Neural progenitor cell (in vitro differentiated cells): Measurements from ENCODE around the gene TLR10. TPM values are rescaled to one million over a fixed set of nuclear protein-coding genes. Genes with fewer than 3 reads are reported as not detected.

Source experiments
- DNase-seq: peaks from one replicate; pipeline ENCODE4 v3.0.0-alpha.2; 2016; ENCODE audit warnings: low spot score
- H2AFZ ChIP-seq: fragments of 200-600 bp; sonication (generic); replicated peaks from 2 replicates; pipeline ENCODE4 v1.6.1; 2016; ENCODE audit warnings: antibody characterized with exemption
- H3F3A ChIP-seq: fragments of 200-600 bp; sonication (generic); 2 replicates; pipeline ENCODE4 v1.6.1; 2016; ENCODE audit warnings: antibody characterized with exemption, low read depth
- H3K27ac ChIP-seq: fragments of 200-600 bp; sonication (generic); 2 replicates; pipeline ENCODE4 v1.5.1; 2016; ENCODE audit warnings: mild to moderate bottlenecking
- H3K27me3 ChIP-seq: fragments of 200-600 bp; sonication (generic); 2 replicates; pipeline ENCODE4 v1.6.1; 2016; ENCODE audit warnings: mild to moderate bottlenecking, moderate library complexity
- H3K36me3 ChIP-seq: fragments of 200-600 bp; sonication (generic); 2 replicates; pipeline ENCODE4 v1.5.1; 2016
- H3K4me1 ChIP-seq: fragments of 200-600 bp; sonication (generic); 2 replicates; pipeline ENCODE4 v1.6.1; 2016; ENCODE audit warnings: mixed run types
- H3K4me2 ChIP-seq: fragments of 200-600 bp; sonication (generic); 2 replicates; pipeline ENCODE4 v1.6.1; 2016
- H3K4me3 ChIP-seq: fragments of 200-600 bp; sonication (generic); 2 replicates; pipeline ENCODE4 v1.5.1; 2016
- H3K79me2 ChIP-seq: fragments of 200-600 bp; sonication (generic); 2 replicates; pipeline ENCODE4 v1.6.1; 2016; ENCODE audit warnings: low read depth
- H3K9ac ChIP-seq: fragments of 200-600 bp; sonication (generic); 2 replicates; pipeline ENCODE4 v1.6.1; 2016
- H3K9me3 ChIP-seq: fragments of 200-600 bp; sonication (generic); 2 replicates; pipeline ENCODE4 v1.5.1; 2016; ENCODE audit warnings: low read depth
- H4K20me1 ChIP-seq: fragments of 200-600 bp; sonication (generic); 2 replicates; pipeline ENCODE4 v1.6.1; 2016; ENCODE audit warnings: low read depth
- H3K27ac Mint-ChIP-seq: 3 replicates; pipeline ENCODE4 v1.8.0; 2021; ENCODE audit warnings: mixed read lengths
- H3K27me3 Mint-ChIP-seq: 2 replicates; pipeline ENCODE4 v1.8.0; 2022; ENCODE audit warnings: low read depth, mild to moderate bottlenecking, inconsistent platforms, moderate library complexity, mixed read lengths; ENCODE audit not compliant: insufficient read depth
- H3K36me3 Mint-ChIP-seq: 3 replicates; pipeline ENCODE4 v1.8.0; 2021; ENCODE audit warnings: mixed read lengths
- H3K4me1 Mint-ChIP-seq: 3 replicates; pipeline ENCODE4 v1.8.0; 2021; ENCODE audit warnings: mixed read lengths
- H3K4me3 Mint-ChIP-seq: 3 replicates; pipeline ENCODE4 v1.8.0; 2021; ENCODE audit warnings: mild to moderate bottlenecking, moderate library complexity, mixed read lengths
- H3K9me3 Mint-ChIP-seq: 3 replicates; pipeline ENCODE4 v1.8.0; 2020; ENCODE audit warnings: mixed read lengths
- CTCF ChIP-seq: fragments of 200-600 bp; sonication (generic); IDR thresholded peaks from 2 replicates; pipeline ENCODE4 v1.5.1; 2017; ENCODE audit warnings: antibody characterized with exemption, mild to moderate bottlenecking
- EZH2 ChIP-seq: fragments of 200-600 bp; sonication (generic); IDR thresholded peaks from 2 replicates; pipeline ENCODE4 v1.6.1; 2017; ENCODE audit warnings: antibody characterized with exemption, mild to moderate bottlenecking, moderate library complexity
- EZH2phosphoT487 ChIP-seq: fragments of 200-600 bp; sonication (generic); IDR thresholded peaks from 2 replicates; pipeline ENCODE4 v1.6.1; 2017; ENCODE audit warnings: antibody characterized with exemption
- total RNA-seq: library from RNA; depleted of rRNA; stranded (reverse); fragments of >200 nt; gene quantifications from 2 replicates; pipeline ENCODE4 v1.2.3, GENCODE V29; 2015; ENCODE audit warnings: low replicate concordance

The TLR10 gene
- total RNA-seq, 1 donor from 2014 or later = not detected

- Histone ChIP-seq H3K4me2 (no peak overlapping the region), H3K27me3 (no peaks in the 10 kb centered on the region), H3K9ac (no peak overlapping the region), H3K4me3 (no peak overlapping the region), H2AFZ (no peak overlapping the region), H4K20me1 (no peaks in the 10 kb centered on the region), H3K36me3 (no peaks in the 10 kb centered on the region), H3F3A (no peaks in the 10 kb centered on the region), H3K27ac (no peak overlapping the region), H3K79me2 (no peaks in the 10 kb centered on the region), H3K4me1 (no peaks in the 10 kb centered on the region), H3K9me3 (no peaks in the 10 kb centered on the region)
- no peak overlapping the region for H3K27ac Mint-ChIP-seq
- H3K4me1 Mint-ChIP-seq = peaks cover 2% of the 10 kb centered on the region
- TF ChIP-seq EZH2 (no peak), CTCF (no peak), EZH2phosphoT487 (no peak)
- no peaks in the 10 kb centered on the region for H3K36me3 Mint-ChIP-seq
- H3K4me3 Mint-ChIP-seq = no peak overlapping the region
- peaks cover 2% of the 10 kb centered on the region for H3K27me3 Mint-ChIP-seq
- no peaks in the 10 kb centered on the region for H3K9me3 Mint-ChIP-seq
- DNase-seq = no peak
These were observed 1.4 kb upstream of the TLR10 start for GRCh38 chr4:38784141-38784540.

GRCh38 chr4:38783109-38783460, 295 bp upstream of the TLR10 start:
- Histone ChIP-seq H3K79me2 (no peaks in the 10 kb centered on the region), H3K36me3 (no peaks in the 10 kb centered on the region), H4K20me1 (no peaks in the 10 kb centered on the region), H3K27ac (no peak overlapping the region), H3K4me3 (no peak overlapping the region), H3K4me1 (no peaks in the 10 kb centered on the region), H3K4me2 (no peak overlapping the region), H3K9me3 (no peaks in the 10 kb centered on the region), H3K9ac (no peak overlapping the region), H2AFZ (no peak overlapping the region), H3F3A (no peaks in the 10 kb centered on the region), H3K27me3 (no peaks in the 10 kb centered on the region)
- no peak for TF ChIP-seq CTCF
- no peak for TF ChIP-seq EZH2phosphoT487
- no peak for TF ChIP-seq EZH2
- H3K4me3 Mint-ChIP-seq = no peak overlapping the region
- no peak for DNase-seq
- H3K4me1 Mint-ChIP-seq = peaks cover 2% of the 10 kb centered on the region
- H3K36me3 Mint-ChIP-seq = no peaks in the 10 kb centered on the region
- peaks cover 2% of the 10 kb centered on the region for H3K27me3 Mint-ChIP-seq
- no peaks in the 10 kb centered on the region for H3K9me3 Mint-ChIP-seq
- no peak overlapping the region for H3K27ac Mint-ChIP-seq

GRCh38 chr4:38781854-38782261, 932 bp downstream of the TLR10 start:
- no peaks in the 10 kb centered on the region for H3K79me2 ChIP-seq
- H3K9ac ChIP-seq = no peak overlapping the region
- H3K27ac Mint-ChIP-seq = no peak overlapping the region
- H3K27ac ChIP-seq = no peak overlapping the region
- no peak overlapping the region for H3K4me3 ChIP-seq
- no peaks in the 10 kb centered on the region for H3K36me3 ChIP-seq
- no peaks in the 10 kb centered on the region for H3K9me3 Mint-ChIP-seq
- H3K4me1 ChIP-seq = no peaks in the 10 kb centered on the region
- H3K27me3 ChIP-seq = no peaks in the 10 kb centered on the region
- no peaks in the 10 kb centered on the region for H3F3A ChIP-seq
- H3K4me2 ChIP-seq = no peak overlapping the region
- peaks cover 2% of the 10 kb centered on the region for H3K4me1 Mint-ChIP-seq
- no peak overlapping the region for H2AFZ ChIP-seq
- no peak for TF ChIP-seq EZH2phosphoT487
- TF ChIP-seq EZH2 = no peak
- TF ChIP-seq CTCF = no peak
- no peaks in the 10 kb centered on the region for H4K20me1 ChIP-seq
- H3K4me3 Mint-ChIP-seq = no peak overlapping the region
- no peaks in the 10 kb centered on the region for H3K9me3 ChIP-seq
- H3K36me3 Mint-ChIP-seq = no peaks in the 10 kb centered on the region
- peaks cover 2% of the 10 kb centered on the region for H3K27me3 Mint-ChIP-seq
- DNase-seq = no peak
